GM18858 (cell line): Measurements from ENCODE around the gene FXYD6.

ENCODE experiments used
- ATAC-seq: cut with Tn5 transposase; IDR thresholded peaks from one replicate; pipeline ENCODE4 v1.9.1; 2021; ENCODE audit not compliant: unreplicated experiment

The FXYD6 gene

GRCh38 chr11:117795638-117796455 lies 80.6 kb downstream of the FXYD6 start:
- no peak for ATAC-seq

- ATAC-seq = no peak
These were observed 81.5 kb downstream of the FXYD6 start for GRCh38 chr11:117794772-117795629.

GRCh38 chr11:117794135-117794534 lies 82.3 kb downstream of the FXYD6 start:
- no peak for ATAC-seq

GRCh38 chr11:117793583-117793982 lies 82.9 kb downstream of the FXYD6 start:
- no peak for ATAC-seq

GRCh38 chr11:117792992-117793391 lies 83.5 kb downstream of the FXYD6 start:
- ATAC-seq = no peak

GRCh38 chr11:117792241-117792640 lies 84.2 kb downstream of the FXYD6 start:
- ATAC-seq = no peak

GRCh38 chr11:117790279-117790678 lies 86.2 kb downstream of the FXYD6 start:
- ATAC-seq = no peak

GRCh38 chr11:117789241-117789640 lies 87.2 kb downstream of the FXYD6 start:
- no peak for ATAC-seq
